Loucy (cell line): ENCODE results near the gene CCDC60.

Experiments
- H2AFZ ChIP-seq: fragments of 200-600 bp; sonication (generic); 2 replicates; pipeline ENCODE4 v1.6.0; 2016; ENCODE audit warnings: antibody characterized with exemption, mild to moderate bottlenecking, low read length, moderate library complexity
- H3F3A ChIP-seq: fragments of 200-600 bp; 2 replicates; pipeline ENCODE4 v1.6.0; 2016; ENCODE audit warnings: antibody characterized with exemption, low read depth, mild to moderate bottlenecking
- H3K27me3 ChIP-seq: fragments of 200-600 bp; sonication (generic); 2 replicates; pipeline ENCODE4 v1.6.1; 2014; ENCODE audit warnings: low read length, mild to moderate bottlenecking; ENCODE audit not compliant: insufficient read depth, poor library complexity, severe bottlenecking
- H3K36me3 ChIP-seq: fragments of 200-600 bp; sonication (generic); 2 replicates; pipeline ENCODE4 v1.6.1; 2016; ENCODE audit warnings: low read length; ENCODE audit not compliant: insufficient read depth
- H3K4me1 ChIP-seq: fragments of 200-600 bp; sonication (generic); 2 replicates; pipeline ENCODE4 v1.5.1; 2014; ENCODE audit warnings: low read length, mild to moderate bottlenecking; ENCODE audit not compliant: insufficient read depth, poor library complexity, severe bottlenecking
- H3K4me2 ChIP-seq: fragments of 200-600 bp; sonication (generic); 2 replicates; pipeline ENCODE4 v1.6.0; 2014; ENCODE audit warnings: antibody characterized with exemption, low read length, low read depth, mild to moderate bottlenecking; ENCODE audit not compliant: poor library complexity, severe bottlenecking
- H3K4me3 ChIP-seq: fragments of 200-600 bp; sonication (generic); 2 replicates; pipeline ENCODE4 v1.5.1; 2014; ENCODE audit warnings: low read length, mild to moderate bottlenecking, mixed read lengths; ENCODE audit not compliant: poor library complexity, severe bottlenecking
- H3K79me2 ChIP-seq: fragments of 200-600 bp; sonication (generic); 2 replicates; pipeline ENCODE4 v1.6.1; 2014; ENCODE audit warnings: low read length; ENCODE audit not compliant: insufficient read depth
- H3K9ac ChIP-seq: fragments of 200-600 bp; sonication (generic); 2 replicates; pipeline ENCODE4 v1.6.0; 2014; ENCODE audit warnings: mild to moderate bottlenecking, low read depth, low read length, moderate library complexity; ENCODE audit not compliant: poor library complexity, severe bottlenecking
- H3K9me2 ChIP-seq: fragments of 200-600 bp; sonication (generic); replicated peaks from 2 replicates; pipeline ENCODE4 v1.6.1; 2016; ENCODE audit warnings: low read depth, low read length, mixed read lengths
- H3K9me3 ChIP-seq: fragments of 200-600 bp; sonication (generic); 2 replicates; pipeline ENCODE4 v1.6.1; 2014; ENCODE audit warnings: mild to moderate bottlenecking, antibody characterized with exemption, low read length, low read depth; ENCODE audit not compliant: insufficient read depth
- H4K20me1 ChIP-seq: fragments of 200-600 bp; sonication (generic); 2 replicates; pipeline ENCODE4 v1.6.0; 2014; ENCODE audit warnings: antibody characterized with exemption, low read length, mild to moderate bottlenecking; ENCODE audit not compliant: insufficient read depth, poor library complexity, severe bottlenecking
- CTCF ChIP-seq: fragments of 200-600 bp; sonication (generic); conservative IDR thresholded peaks from 2 replicates; pipeline ENCODE4 v1.5.1; 2014; ENCODE audit warnings: mild to moderate bottlenecking, antibody characterized with exemption, low read length
- EZH2phosphoT487 ChIP-seq: fragments of 200-600 bp; IDR thresholded peaks from 2 replicates; pipeline ENCODE4 v1.6.1; 2018; ENCODE audit warnings: antibody characterized with exemption, mild to moderate bottlenecking, moderate library complexity, borderline replicate concordance

Gene CCDC60

DNA sequence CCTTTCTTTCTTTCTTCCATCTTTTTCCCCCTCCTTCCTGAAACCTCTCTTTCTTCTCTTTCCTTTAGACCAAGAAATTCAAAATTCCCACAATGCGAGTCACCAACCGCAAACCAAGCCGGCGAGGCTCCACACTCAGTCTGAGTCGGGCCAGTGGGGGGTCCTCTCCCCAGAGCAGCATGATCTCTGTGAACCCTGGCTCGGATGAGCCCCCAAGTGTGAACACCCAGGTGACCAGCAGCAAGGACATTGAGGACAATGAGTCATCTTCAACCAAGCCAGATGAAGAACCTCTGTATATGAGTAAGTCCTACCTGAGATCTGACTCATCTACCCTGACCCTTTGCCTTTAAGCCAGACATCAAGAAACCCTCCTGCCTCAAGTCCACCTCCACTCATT lies 170.5 kb downstream of the CCDC60 start:
- H3K9me2 ChIP-seq, result no peaks in the 10 kb centered on the region
- no peaks in the 10 kb centered on the region for H3K36me3 ChIP-seq
- H3K79me2 ChIP-seq, result no peaks in the 10 kb centered on the region
- no peak overlapping the region for H2AFZ ChIP-seq
- H3K9ac ChIP-seq, result no peak overlapping the region
- H3K4me1 ChIP-seq, result no peaks in the 10 kb centered on the region
- no peaks in the 10 kb centered on the region for H3F3A ChIP-seq
- H3K27me3 ChIP-seq, result no peaks in the 10 kb centered on the region
- H4K20me1 ChIP-seq, result no peaks in the 10 kb centered on the region
- no peaks in the 10 kb centered on the region for H3K9me3 ChIP-seq
- H3K4me3 ChIP-seq, result no peak overlapping the region
- TF ChIP-seq EZH2phosphoT487 (no peak), CTCF (no peak)
- H3K4me2 ChIP-seq, result no peak overlapping the region

GRCh38 chr12:119512772-119513497 lies 178.4 kb downstream of the CCDC60 start:
- Histone ChIP-seq H3K27me3 (no peaks in the 10 kb centered on the region), H3K9me2 (no peaks in the 10 kb centered on the region), H4K20me1 (no peaks in the 10 kb centered on the region), H3K4me1 (no peaks in the 10 kb centered on the region), H3K4me3 (no peak overlapping the region), H3K9ac (no peak overlapping the region), H2AFZ (no peak overlapping the region), H3K36me3 (no peaks in the 10 kb centered on the region), H3F3A (no peaks in the 10 kb centered on the region), H3K4me2 (no peak overlapping the region), H3K79me2 (no peaks in the 10 kb centered on the region), H3K9me3 (no peaks in the 10 kb centered on the region)
- no peak for TF ChIP-seq EZH2phosphoT487

DNA sequence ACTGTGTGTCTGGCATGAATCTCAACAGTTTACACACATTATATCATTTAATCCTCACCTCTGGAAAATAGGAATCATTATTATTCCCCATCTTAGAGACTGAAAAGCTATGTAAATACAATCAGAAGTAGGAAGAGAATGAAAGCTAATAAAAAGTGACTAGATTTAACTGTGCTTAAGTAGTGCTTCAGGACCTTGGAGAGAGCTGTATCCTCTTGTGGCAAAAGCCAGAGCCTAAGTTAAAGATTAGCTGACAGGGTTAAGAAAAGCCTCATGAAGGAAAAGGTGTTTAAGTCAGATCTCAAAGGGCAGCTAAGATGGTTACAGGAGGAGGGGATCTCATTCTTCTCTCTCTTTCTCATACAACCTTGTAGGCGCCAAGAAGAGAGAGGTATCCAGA lies 193.7 kb downstream of the CCDC60 start:
- Histone ChIP-seq H3K36me3 (no peaks in the 10 kb centered on the region), H2AFZ (no peak overlapping the region), H3K9me3 (no peaks in the 10 kb centered on the region), H3K4me2 (no peak overlapping the region), H3K9ac (no peak overlapping the region), H3K27me3 (no peaks in the 10 kb centered on the region), H4K20me1 (no peaks in the 10 kb centered on the region), H3K4me3 (no peak overlapping the region), H3K9me2 (no peaks in the 10 kb centered on the region), H3K79me2 (no peaks in the 10 kb centered on the region), H3K4me1 (no peaks in the 10 kb centered on the region), H3F3A (no peaks in the 10 kb centered on the region)
- no peak for TF ChIP-seq EZH2phosphoT487
- TF ChIP-seq CTCF, result no peak

- no peaks in the 10 kb centered on the region for H3K36me3 ChIP-seq
- no peak overlapping the region for H3K4me2 ChIP-seq
- no peak overlapping the region for H2AFZ ChIP-seq
- H3F3A ChIP-seq, result no peaks in the 10 kb centered on the region
- H3K9me2 ChIP-seq, result no peaks in the 10 kb centered on the region
- H3K79me2 ChIP-seq, result no peaks in the 10 kb centered on the region
- no peak overlapping the region for H3K9ac ChIP-seq
- no peaks in the 10 kb centered on the region for H3K4me1 ChIP-seq
- H3K9me3 ChIP-seq, result no peaks in the 10 kb centered on the region; the same call in 1 of the 2 replicates
- H3K4me3 ChIP-seq, result no peak overlapping the region
- no peak for TF ChIP-seq EZH2phosphoT487
- TF ChIP-seq CTCF, result no peak
- no peaks in the 10 kb centered on the region for H3K27me3 ChIP-seq
- no peaks in the 10 kb centered on the region for H4K20me1 ChIP-seq
Observed at GRCh38 chr12:119540476-119540875, 205.9 kb downstream of the CCDC60 start.
